ENCODE results near the gene GCK.

GRCh38 chr7:44213877-44214388 lies 24.7 kb upstream of the GCK start:
- TF ChIP-seq, protein P1, sequence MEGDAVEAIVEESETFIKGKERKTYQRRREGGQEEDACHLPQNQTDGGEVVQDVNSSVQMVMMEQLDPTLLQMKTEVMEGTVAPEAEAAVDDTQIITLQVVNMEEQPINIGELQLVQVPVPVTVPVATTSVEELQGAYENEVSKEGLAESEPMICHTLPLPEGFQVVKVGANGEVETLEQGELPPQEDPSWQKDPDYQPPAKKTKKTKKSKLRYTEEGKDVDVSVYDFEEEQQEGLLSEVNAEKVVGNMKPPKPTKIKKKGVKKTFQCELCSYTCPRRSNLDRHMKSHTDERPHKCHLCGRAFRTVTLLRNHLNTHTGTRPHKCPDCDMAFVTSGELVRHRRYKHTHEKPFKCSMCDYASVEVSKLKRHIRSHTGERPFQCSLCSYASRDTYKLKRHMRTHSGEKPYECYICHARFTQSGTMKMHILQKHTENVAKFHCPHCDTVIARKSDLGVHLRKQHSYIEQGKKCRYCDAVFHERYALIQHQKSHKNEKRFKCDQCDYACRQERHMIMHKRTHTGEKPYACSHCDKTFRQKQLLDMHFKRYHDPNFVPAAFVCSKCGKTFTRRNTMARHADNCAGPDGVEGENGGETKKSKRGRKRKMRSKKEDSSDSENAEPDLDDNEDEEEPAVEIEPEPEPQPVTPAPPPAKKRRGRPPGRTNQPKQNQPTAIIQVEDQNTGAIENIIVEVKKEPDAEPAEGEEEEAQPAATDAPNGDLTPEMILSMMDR (IDR thresholded peaks at IDR 0.05): no peak
- TF ChIP-seq EZH2 (IDR thresholded peaks at IDR 0.05; ENCODE audit: borderline replicate concordance, insufficient read depth, low read depth, low read length, poor library complexity, severe bottlenecking): no peak
